ENCODE data around the gene FBRSL1. TPM values are rescaled to one million over a fixed set of nuclear protein-coding genes. Genes with fewer than 3 reads are reported as not detected.

FBRSL1 gene
- total RNA-seq, 1 donor = 13.5 TPM

DNA sequence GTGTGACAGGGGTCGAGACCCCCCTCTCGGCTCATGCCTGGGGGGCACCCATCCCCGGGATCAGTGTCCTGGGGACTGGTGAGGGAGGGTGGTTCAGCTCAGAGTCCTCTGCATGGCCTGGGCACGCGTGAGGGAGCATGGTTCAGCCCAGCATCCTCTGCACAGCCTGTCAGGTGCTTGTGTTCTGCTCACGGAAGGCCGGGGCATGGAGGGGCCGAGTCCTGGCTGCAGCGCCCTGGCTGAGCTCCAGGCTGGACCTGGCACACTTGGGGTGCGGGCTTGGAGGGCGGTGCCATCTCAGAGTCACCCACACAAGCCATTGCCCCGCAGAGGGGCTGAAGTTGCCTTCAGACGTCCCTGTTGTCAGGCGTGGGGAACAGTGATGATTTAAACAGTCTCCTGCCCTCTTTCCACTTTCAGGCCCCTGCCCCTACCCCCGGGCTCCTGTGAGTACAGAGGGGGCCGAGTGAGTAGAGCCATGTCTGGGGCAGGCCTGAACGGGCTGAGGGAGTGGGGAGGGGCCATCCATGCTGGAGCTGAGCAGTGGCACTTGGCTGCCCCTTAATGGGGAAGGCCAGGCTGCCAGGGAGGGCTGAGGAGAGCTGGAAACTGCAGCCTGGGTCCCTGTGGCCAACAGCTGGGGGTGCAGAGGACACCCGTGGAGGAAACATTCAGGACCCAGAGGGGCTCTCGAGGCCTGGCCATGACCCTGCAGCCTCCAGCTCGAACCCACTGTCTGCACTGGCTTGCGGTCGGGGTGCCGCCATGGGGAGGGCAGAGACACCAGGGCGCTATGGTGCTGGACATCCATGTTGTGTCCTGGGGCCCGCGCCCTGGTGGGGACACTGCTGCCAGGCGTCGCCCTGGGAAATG lies 22.5 kb downstream of the FBRSL1 start:
- Histone ChIP-seq H3K9me3 (ENCODE audit: low read depth, low read length) (no peaks in the 10 kb centered on the region), H3K4me1 (ENCODE audit: insufficient read depth, low read length) (peaks cover 2% of the 10 kb centered on the region), H3K4me3 (ENCODE audit: low read length) (no peak overlapping the region), H3K27me3 (ENCODE audit: insufficient read depth, low read length) (no peaks in the 10 kb centered on the region)

DNA sequence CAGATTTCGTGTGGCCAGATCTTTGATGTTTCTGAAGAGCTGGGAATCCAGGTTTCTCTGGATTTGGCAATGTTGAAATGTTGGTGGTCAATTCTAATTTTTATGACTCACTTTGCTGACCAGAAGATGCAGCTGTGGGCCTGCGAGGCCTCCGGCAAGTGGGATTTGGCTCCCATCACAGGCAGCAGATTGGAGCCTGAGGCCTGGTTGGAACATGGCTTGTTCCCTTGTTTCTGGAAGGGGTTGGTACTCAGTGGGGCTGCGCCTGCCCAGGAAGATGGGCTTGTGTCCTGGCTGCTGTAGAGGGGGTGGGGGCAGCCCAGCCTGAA lies 23.1 kb downstream of the FBRSL1 start:
- H3K9me3 ChIP-seq (ENCODE audit: low read depth, low read length) = no peaks in the 10 kb centered on the region
- no peaks in the 10 kb centered on the region for H3K27me3 ChIP-seq (ENCODE audit: insufficient read depth, low read length)
- H3K4me3 ChIP-seq (ENCODE audit: low read length) = no peak overlapping the region
- H3K4me1 ChIP-seq (ENCODE audit: insufficient read depth, low read length) = no peaks in the 10 kb centered on the region

DNA sequence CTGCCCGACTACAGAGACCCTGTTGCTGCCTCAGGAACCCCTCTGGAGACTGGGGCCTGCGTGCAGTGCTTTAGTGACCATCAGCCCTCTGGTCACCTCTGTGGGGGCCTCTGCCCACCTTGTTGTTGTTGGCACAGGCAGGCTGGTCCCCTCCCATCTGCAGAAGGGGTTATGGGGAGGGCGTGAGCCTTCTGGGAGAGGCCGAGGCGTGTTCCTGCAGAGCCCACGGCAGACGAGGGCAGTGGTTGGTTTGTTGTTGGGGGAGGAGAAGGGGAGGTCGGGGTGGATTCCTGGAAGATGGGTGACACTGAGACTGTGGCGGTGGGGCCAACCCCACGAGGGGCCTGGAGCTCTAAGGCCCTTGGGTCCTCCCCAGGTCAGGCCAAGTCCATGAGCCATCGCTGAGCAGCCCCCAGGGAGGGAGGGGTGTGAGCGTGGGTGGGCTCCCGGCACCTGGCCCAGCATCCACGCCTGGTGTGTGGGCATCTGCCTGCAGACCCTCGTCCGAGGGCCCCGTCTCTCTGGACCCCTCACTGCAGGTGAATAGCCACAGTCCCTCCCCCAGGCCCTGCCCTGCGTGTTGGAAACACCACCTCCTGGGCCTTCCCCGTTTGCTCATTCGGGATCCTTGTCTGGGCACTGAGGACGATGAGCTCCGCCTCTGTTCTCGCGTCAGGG lies 23.6 kb downstream of the FBRSL1 start:
- no peaks in the 10 kb centered on the region for H3K9me3 ChIP-seq (ENCODE audit: low read depth, low read length)
- H3K4me1 ChIP-seq (ENCODE audit: insufficient read depth, low read length) = no peaks in the 10 kb centered on the region
- no peak overlapping the region for H3K4me3 ChIP-seq (ENCODE audit: low read length)
- H3K27me3 ChIP-seq (ENCODE audit: insufficient read depth, low read length) = no peaks in the 10 kb centered on the region

DNA sequence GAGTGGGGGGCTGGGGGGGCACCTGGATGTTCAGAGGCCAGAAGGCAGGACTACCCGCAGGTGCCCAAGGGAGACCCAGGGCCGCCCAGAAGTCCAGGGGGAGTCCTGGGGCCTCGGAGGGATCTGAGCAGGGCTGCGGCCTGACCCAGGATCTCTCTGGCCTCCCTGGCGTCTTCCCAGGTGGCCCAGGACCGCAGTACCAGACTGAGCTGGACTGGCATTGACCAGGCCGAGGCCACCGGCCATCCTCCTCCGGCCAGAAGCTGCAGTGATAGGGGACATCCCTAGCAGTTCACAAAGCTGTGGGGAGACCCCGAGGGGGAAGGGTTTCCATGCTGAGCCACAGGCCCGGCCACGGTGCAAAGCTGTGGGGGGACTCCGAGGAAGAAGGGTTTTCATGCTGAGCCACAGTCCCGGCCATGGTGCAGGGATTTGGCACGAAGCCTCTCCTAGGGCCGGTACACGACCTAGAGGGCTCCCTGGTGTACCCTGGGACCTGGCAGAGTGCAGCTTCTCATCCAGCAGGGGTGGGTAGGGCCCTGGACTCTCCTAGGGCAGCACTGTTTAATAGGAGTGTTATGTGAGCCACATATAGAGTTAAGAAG lies 24.4 kb downstream of the FBRSL1 start:
- no peaks in the 10 kb centered on the region for H3K27me3 ChIP-seq (ENCODE audit: insufficient read depth, low read length)
- no peaks in the 10 kb centered on the region for H3K4me1 ChIP-seq (ENCODE audit: insufficient read depth, low read length)
- no peak overlapping the region for H3K4me3 ChIP-seq (ENCODE audit: low read length)
- H3K9me3 ChIP-seq (ENCODE audit: low read depth, low read length) = no peaks in the 10 kb centered on the region

DNA sequence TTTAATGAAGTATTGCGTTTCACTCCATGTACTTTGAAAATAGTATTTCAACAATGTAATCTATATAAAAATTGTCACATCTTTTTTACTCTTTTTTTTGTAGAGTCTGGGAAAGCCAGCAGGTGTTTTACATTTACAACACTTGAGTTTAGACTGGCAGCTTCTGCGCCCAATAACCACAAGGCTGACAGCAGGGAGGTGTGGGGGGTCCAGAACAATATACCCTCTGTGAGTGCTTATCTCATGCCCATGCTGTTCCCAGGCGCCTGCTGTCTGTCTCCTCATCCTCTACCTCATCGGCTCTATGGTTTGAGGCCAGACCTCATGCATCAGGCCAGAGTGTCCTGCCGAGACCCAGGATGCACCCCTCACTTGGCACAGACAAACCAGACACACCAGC lies 24.9 kb downstream of the FBRSL1 start:
- H3K4me1 ChIP-seq (ENCODE audit: insufficient read depth, low read length) = no peaks in the 10 kb centered on the region
- no peaks in the 10 kb centered on the region for H3K9me3 ChIP-seq (ENCODE audit: low read depth, low read length)
- H3K4me3 ChIP-seq (ENCODE audit: low read length) = no peak overlapping the region
- H3K27me3 ChIP-seq (ENCODE audit: insufficient read depth, low read length) = no peaks in the 10 kb centered on the region

DNA sequence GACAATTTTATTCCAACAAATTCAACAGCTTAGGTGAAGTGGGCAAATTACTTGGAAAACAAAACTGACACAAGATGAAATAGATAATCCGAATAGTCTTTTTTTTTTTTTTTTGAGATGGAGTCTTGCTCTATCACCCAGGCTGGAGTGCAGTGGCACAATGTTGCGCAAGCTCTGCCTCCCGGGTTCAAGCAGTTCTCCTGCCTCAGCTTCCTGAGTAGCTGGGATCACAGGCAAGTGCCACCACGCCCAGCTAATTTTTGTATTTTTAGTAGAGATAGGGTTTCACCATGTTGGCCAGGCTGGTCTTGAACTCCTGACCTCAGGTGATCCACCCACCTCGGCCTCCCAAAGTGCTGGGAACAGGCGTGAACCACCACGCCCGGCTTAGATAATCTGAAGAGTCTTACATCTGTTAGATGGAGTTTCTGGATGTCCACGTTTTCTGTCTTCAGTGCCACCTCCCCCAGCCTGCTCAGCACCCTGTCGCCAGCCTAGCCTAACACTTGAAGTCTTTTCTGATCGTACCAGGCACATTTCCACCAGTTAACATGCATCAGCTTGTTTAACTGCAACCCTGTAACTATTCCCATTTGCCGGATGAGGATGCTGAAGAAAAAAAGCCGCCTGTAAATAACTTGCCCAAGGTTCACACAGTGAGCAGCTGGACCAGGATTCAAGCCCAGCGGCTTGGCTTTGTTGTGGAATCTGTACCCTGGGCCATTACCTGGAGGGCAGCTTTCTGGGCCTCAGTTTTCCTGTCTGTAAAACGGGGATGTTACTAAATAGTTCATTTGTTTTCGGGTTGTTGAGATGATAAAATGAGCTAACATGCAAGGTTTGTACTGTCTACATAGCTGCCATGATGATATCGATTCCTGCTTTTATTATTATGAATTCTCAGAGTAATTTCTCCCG lies 26.4 kb downstream of the FBRSL1 start:
- no peak overlapping the region for H3K4me3 ChIP-seq (ENCODE audit: low read length)
- no peaks in the 10 kb centered on the region for H3K4me1 ChIP-seq (ENCODE audit: insufficient read depth, low read length)

DNA sequence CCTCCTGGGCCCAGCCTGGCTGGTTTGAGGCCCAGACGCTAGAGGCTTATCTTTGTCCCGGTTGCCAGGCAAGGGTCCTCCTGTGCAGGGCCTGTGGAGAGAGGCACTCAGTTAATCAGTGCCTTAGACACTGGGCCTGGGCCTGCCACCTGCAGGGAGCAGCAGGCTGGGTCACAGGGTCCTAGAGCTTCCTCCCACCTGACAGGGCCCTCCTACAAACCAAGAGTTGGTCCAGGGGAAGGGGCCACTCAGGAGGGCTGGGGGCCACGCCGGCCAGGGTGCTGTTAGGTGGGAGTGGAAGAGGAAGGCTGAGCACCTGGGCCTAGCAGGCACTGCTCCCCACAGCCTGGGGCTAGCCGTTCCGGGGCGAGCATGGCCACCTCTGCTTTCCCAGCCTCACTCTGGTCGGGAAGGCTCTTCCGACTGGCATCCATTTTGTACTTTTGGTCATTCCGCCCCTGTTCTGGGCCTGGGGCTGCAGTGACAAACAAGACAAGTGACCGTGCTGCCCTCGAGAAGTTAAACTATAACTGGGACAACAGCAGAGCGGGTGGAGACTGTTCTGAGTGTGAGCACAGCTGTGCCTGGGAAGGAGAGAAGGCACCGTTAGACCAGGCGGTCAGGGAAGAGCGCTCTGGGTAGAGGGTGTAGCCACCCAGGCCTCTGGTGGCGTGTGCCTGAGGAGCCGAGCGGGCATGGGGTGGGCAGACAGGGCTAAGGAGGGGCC lies 27.2 kb downstream of the FBRSL1 start:
- Histone ChIP-seq H3K4me1 (ENCODE audit: insufficient read depth, low read length) (no peaks in the 10 kb centered on the region), H3K27me3 (ENCODE audit: insufficient read depth, low read length) (no peaks in the 10 kb centered on the region), H3K4me3 (ENCODE audit: low read length) (no peak overlapping the region), H3K9me3 (ENCODE audit: low read depth, low read length) (no peaks in the 10 kb centered on the region)

More for the DNA sequence above, 26.4 kb downstream of the FBRSL1 start:
- Histone ChIP-seq H3K9me3 (ENCODE audit: low read depth, low read length) (no peaks in the 10 kb centered on the region), H3K27me3 (ENCODE audit: insufficient read depth, low read length) (no peaks in the 10 kb centered on the region)

DNA sequence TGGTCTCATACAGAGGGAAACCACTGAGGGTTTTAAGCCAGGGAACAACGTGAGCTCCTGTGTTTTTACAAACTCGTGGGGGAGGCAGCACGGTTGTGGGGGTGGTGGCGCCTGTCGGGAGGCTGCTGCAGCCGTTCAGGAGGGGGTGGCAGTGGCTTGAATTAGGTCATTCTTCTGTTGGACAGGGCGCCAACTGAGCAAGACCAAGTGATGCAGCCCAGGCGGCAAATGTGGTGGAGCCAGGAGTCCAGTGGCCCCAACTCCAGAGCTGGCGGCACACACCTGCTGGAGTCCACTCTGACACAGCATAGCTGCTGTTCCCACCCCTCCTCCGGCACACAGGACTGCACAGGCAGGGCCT lies 27.8 kb downstream of the FBRSL1 start:
- H3K9me3 ChIP-seq (ENCODE audit: low read depth, low read length) = no peaks in the 10 kb centered on the region
- no peak overlapping the region for H3K4me3 ChIP-seq (ENCODE audit: low read length)
- no peaks in the 10 kb centered on the region for H3K4me1 ChIP-seq (ENCODE audit: insufficient read depth, low read length)
- H3K27me3 ChIP-seq (ENCODE audit: insufficient read depth, low read length) = no peaks in the 10 kb centered on the region

DNA sequence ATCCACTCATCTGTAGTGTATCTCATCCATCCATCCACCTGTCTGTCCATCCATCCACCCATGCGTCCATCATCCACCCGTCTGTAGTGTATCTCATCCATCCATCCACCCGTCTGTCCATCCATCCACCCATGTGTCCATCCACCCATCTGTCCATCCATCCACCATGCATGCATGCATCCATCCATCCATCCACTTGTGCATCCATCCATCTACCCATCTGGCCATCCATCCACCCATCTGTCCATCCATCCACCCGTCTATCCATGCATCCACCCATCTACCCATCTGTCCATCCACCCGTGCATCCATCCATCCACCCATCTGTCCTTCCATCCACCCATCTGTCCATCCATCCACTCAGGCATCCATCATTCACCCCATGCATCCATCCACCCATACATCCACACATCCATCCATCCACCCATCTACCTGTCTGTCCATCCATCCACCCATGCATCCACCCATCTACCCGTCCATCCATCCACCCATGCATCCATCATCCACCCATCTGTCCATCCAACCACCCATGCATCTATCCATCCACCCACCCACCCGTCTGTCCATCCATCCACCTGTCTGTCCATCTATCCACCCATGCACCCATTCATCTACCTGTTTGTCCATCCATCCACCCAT lies 28.5 kb downstream of the FBRSL1 start:
- no peaks in the 10 kb centered on the region for H3K27me3 ChIP-seq (ENCODE audit: insufficient read depth, low read length)
- H3K4me1 ChIP-seq (ENCODE audit: insufficient read depth, low read length) = peaks cover 2% of the 10 kb centered on the region
- no peaks in the 10 kb centered on the region for H3K9me3 ChIP-seq (ENCODE audit: low read depth, low read length)
- H3K4me3 ChIP-seq (ENCODE audit: low read length) = no peak overlapping the region

DNA sequence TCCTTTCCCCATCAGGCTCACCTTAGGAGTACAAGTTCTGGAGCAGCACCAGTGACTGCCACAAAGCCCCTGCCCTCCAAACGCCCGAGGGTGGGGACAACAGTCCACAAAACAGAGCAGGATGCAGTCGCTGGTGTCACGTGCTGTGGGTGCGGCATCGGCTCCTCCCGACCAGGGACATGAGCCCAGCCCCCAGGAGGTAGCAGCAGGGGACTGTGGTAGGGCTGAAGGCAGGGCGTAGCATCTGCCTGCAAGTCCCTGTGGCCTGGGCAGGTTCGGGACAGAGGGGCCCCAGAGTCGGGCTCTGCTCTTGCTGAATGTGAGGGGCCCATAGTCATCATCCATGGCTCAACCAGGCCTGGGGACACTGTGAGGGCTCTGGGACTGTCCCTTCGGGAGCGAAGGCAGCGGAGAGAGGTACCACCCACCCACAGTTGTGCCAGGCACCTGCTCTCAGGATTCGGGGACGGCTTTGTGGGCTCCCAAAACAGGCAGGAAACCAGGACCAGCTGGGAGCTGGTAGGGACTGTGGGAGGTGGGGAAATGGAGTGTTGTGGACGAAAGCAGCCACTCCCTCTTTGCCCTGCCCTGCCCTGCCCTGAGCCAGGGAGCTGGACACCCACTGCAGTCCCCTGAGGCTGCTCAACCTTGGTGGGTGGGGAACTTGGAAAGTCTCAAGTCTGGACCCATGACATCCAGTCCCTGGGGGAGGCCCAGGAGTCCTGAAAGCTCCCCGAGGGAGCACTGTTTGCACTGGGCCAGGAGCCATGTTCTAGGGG lies 30.7 kb downstream of the FBRSL1 start:
- Histone ChIP-seq H3K27me3 (ENCODE audit: insufficient read depth, low read length) (no peaks in the 10 kb centered on the region), H3K9me3 (ENCODE audit: low read depth, low read length) (no peaks in the 10 kb centered on the region), H3K4me1 (ENCODE audit: insufficient read depth, low read length) (peaks cover 7% of the 10 kb centered on the region), H3K4me3 (ENCODE audit: low read length) (no peak overlapping the region)

DNA sequence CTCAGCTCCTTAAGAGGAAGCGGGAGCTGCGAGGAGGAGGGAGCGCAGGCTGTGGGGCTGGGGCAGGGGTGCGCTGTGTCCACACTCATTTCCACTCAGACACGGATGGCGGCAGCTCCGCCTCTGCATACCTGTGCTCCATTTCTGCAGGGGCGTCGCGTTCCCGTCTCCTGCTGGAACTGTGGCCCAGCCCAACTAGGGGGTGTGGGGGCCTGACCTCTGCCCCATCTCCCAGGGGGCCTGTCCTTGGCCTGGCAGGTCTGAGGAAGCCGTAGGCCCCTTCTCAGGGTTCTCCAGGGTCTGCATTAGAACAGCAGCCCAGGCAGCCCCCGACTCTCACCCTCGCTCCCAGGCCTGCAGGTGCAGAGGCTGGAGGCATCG lies 31.2 kb downstream of the FBRSL1 start:
- H3K4me3 ChIP-seq (ENCODE audit: low read length) = no peak overlapping the region
- no peaks in the 10 kb centered on the region for H3K9me3 ChIP-seq (ENCODE audit: low read depth, low read length)
- peaks cover 7% of the 10 kb centered on the region for H3K4me1 ChIP-seq (ENCODE audit: insufficient read depth, low read length)
- H3K27me3 ChIP-seq (ENCODE audit: insufficient read depth, low read length) = no peaks in the 10 kb centered on the region

DNA sequence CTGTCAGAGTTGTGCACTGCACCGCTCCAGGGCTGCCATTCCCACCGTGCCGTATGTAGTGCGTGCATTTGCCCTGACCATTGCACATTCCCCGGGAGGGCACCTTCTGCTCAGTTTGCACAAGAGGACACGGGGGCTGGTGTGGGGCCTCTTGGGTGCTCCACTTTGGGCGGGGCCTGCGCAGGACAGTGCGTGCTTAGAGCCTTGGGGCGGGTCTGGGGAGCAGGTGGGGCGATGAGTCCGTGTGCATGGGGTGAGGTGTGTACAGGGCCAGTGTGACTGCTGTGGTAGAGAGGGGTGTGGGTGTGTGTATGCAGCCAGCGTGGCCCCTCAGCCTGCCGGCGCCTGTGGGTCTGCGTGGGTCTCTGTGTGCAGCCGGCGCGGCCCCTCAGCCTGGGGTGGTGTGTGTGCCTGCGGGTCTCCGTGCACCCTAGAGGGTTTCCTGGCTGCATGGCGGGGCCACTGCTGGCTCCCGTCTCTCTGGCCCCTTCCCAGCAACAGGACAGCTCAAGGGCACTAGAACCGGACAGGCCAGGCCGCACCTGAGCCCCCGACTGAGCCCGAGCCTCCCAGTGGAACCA lies 31.9 kb downstream of the FBRSL1 start:
- Histone ChIP-seq H3K27me3 (ENCODE audit: insufficient read depth, low read length) (no peaks in the 10 kb centered on the region), H3K4me1 (ENCODE audit: insufficient read depth, low read length) (peaks cover 7% of the 10 kb centered on the region), H3K4me3 (ENCODE audit: low read length) (no peak overlapping the region), H3K9me3 (ENCODE audit: low read depth, low read length) (no peaks in the 10 kb centered on the region)

Measured in mononuclear cell (primary cell).